Measurements from ENCODE around the gene ALDOA. TPM values are rescaled to one million over a fixed set of nuclear protein-coding genes. Genes with fewer than 3 reads are reported as not detected.
"Not testable (repeated sequence)": the region's sequence is repeated elsewhere in the genome, so short reads cannot be mapped to it uniquely, and the experiment has no call there.

ALDOA gene
- total RNA-seq, 1 experiment from 2014 or later: 1,380 TPM

GRCh38 chr16:30040690-30041089 is 24.9 kb upstream of the ALDOA start:
- DNase-seq (ENCODE audit: low spot score): not testable (repeated sequence)

- DNase-seq (ENCODE audit: low spot score): no peak
Observed at GRCh38 chr16:30041841-30042240, 23.7 kb upstream of the ALDOA start.

GRCh38 chr16:30046178-30046577 is 19.4 kb upstream of the ALDOA start:
- no peak for DNase-seq (ENCODE audit: low spot score)

- DNase-seq (ENCODE audit: low spot score): no peak
Observed at GRCh38 chr16:30046588-30046987, 19.0 kb upstream of the ALDOA start.

- no peak for DNase-seq (ENCODE audit: low spot score)
Observed at GRCh38 chr16:30049871-30050270, 15.7 kb upstream of the ALDOA start.

DNA sequence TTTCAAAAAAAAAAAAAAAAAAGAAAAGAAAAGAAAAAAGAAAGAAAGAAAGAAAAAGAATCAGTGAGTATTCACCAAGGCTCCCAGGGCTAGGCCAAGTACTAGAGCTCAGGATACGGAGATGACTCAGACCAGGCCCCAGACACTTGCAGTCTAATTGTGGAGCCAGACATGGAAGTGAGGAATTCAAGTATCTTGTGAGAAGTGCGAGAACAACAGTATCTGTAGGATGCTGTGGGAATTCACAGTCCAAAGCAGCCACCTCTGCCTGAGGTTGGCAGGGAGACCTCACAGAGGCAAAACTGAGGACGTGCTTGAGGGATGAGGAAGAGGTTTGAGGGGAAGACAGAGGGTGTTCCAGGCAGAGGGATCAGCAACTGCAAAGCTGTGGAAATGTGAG is 14.0 kb upstream of the ALDOA start:
- peak; percentile 82 for DNase-seq (ENCODE audit: low spot score)

- peak; percentile 89 for DNase-seq (ENCODE audit: low spot score)
Observed at GRCh38 chr16:30052671-30053372, 12.7 kb upstream of the ALDOA start.

- peak; percentile 90 for DNase-seq (ENCODE audit: low spot score)
Observed at GRCh38 chr16:30053376-30054015, 12.1 kb upstream of the ALDOA start.

DNA sequence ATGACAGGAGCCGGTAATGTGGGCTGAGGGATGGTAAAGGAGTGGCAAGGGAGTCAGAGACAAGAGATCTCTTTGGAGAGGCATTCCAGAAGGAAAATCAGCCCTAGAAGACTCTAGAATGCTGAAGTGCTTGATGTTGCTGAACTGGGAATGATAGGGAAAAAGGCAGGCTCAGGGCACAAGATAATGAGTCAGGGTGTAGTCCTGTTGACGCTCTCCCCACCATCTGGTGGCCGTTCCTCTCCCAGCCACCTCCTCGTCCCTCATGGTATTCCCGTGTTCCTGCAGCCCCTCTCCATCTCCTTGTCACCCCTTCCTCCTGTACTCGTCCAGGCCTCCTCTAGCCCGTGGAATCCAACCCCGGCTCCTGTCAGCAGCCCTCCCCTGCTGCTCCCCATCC is 11.1 kb upstream of the ALDOA start:
- no peak for DNase-seq (ENCODE audit: low spot score)

GRCh38 chr16:30054959-30055553 is 10.5 kb upstream of the ALDOA start:
- DNase-seq (ENCODE audit: low spot score): no peak

DNA sequence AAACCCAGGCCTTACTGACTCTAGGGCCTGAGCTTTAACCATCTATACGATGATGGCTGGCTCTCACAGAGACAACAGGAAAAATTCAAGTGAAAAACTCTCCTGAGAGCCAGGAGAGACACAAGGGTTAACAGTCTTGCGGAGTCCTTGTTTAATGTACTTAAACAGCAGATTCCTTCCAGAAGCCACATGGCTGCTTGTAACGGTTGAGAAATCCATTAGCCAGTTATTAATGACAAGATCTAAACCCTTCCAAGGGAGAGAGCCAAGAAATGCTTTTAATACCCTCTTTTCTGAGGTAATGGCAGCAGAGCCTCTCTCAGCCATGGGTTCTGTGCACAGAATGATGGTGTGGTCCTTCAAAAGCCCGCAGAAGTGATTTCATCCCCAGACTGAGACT is 5.2 kb upstream of the ALDOA start:
- DNase-seq (ENCODE audit: low spot score): no peak

GRCh38 chr16:30060836-30061554 is 4.6 kb upstream of the ALDOA start:
- no peak for DNase-seq (ENCODE audit: low spot score)

DNA sequence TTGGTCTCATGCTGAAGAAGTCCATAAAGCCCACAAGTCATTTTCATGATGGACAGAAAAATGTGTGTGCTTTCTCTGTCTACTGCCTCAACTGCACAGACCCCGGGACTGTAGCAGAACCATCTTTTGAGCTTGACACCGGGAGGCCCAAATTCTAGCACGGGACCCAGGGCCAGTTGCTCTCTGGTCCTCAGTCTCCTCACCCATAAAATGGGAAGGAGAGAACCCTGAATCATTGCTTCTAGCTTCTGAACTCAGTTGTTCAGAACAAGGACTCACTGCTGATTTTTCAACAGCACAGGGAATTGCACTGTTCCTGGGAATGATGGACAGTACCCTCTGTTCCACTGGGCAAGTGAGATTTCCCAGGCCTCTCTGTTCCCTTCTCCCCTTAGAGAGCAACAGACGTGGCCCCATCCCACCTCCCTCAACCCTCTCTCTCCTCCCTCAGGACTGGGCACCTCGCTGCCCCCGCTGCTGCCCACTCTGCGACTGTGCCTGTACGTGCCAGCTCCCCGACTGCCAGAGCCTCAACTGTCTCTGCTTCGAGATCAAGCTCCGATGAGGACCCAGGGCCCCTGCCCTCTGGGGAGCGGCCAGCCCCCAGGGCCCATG is 2.2 kb upstream of the ALDOA start:
- no peak for DNase-seq (ENCODE audit: low spot score)

- peak; percentile 70 for DNase-seq (ENCODE audit: low spot score)
Observed at GRCh38 chr16:30063893-30064728, 1.4 kb upstream of the ALDOA start.

DNA sequence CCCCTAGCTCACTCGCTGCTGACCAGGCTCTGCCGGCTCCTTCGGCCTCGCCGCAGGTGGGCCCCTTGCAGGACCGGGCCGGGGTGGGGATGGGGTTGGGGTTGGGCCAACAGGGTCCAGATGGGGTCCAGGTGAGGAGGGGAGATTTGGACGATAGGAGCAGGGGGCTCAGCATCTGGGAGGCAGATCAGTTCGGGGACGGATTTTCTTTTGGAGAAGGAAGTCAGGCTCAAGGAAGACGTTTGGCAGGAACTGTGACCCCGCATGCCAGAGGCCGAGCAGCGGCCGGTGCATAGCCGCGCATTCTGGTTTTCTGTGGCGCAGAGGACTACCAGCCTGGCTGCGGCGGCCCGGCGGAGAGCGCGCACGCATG is 845 bp upstream of the ALDOA start:
- DNase-seq (ENCODE audit: low spot score): no peak

- no peak for DNase-seq (ENCODE audit: low spot score)
Observed at GRCh38 chr16:30065943-30066760, 592 bp downstream of the ALDOA start.

GRCh38 chr16:30066761-30067583 is 1.4 kb downstream of the ALDOA start:
- no peak for DNase-seq (ENCODE audit: low spot score)

DNA sequence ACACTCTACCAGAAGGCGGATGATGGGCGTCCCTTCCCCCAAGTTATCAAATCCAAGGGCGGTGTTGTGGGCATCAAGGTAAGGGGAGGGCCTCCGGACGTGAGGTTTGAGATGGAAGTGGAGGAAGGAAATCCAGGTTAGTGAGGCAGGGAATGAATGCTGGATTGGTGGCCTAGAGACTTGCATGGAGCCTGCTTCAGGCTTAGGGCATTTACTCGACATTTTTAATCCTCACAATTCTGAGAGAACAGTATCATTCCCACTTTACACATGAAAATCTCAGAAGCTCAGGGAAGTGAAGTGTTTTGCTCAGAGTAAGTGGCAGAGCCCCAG is 2.0 kb downstream of the ALDOA start:
- no peak for DNase-seq (ENCODE audit: low spot score)

GRCh38 chr16:30068333-30068732 is 2.8 kb downstream of the ALDOA start:
- no peak for DNase-seq (ENCODE audit: low spot score)

Data from A172 (cell line).